HCT116 (cell line): ENCODE data around the gene PIP5KL1. TPM values are rescaled to one million over a fixed set of nuclear protein-coding genes. Genes with fewer than 3 reads are reported as not detected.

ENCODE experiments used
- ATAC-seq: fragments of 200-7000 bp; cut with Tn5 transposase; 2 replicates; pipeline ENCODE4 v1.9.1; 2020; ENCODE audit warnings: mild to moderate bottlenecking, moderate library complexity
- BruUV-seq: library from RNA; stranded (reverse); fragments of 400-500 nt; replicated peaks from 2 replicates; lab custom pipeline; 2021; lab: Mats Ljungman, UMichigan
- CTCF ChIA-PET: fragments of 300-600 bp; sonication (Branson Sonifier 250); formaldehyde crosslinking; loops from one replicate; lab custom pipeline; 2021; ENCODE audit warnings: antibody characterized with exemption; lab: Charles Lee
- POLR2A ChIA-PET: fragments of 300-600, 350-600 bp; sonication (Branson Sonifier 250); formaldehyde crosslinking; loops from one replicate; lab custom pipeline; 2021; ENCODE audit warnings: antibody characterized with exemption; lab: Charles Lee
- RAD21 ChIA-PET, 2 experiments: fragments of 300-600 bp; sonication (Branson Sonifier 250); formaldehyde crosslinking; loops; one replicate each; lab custom pipeline; 2023; ENCODE audit warnings: low total read pairs in 2 of 2; ENCODE audit not compliant: uncharacterized antibody in 2 of 2, unreplicated experiment in 2 of 2, low non-redundant PET in 1 of 2; lab: Charles Lee
- DNase-seq: peaks from one replicate; pipeline ENCODE4 v3.0.0-alpha.2; 2010; ENCODE audit warnings: low read depth, low spot score
- H2AFZ ChIP-seq: fragments of 200-600 bp; shearing (Covaris generic), sonication (generic); 2 replicates; pipeline ENCODE4 v1.6.1; 2017; ENCODE audit warnings: low read depth, mixed run types, mixed read lengths, antibody characterized with exemption, low read length; ENCODE audit not compliant: poor library complexity, severe bottlenecking
- H3K27ac ChIP-seq: 2 replicates; pipeline ENCODE4 v1.5.1; 2012; ENCODE audit warnings: low read depth, low read length
- H3K27me3 ChIP-seq: fragments of 200-600 bp; sonication (generic); 2 replicates; pipeline ENCODE4 v1.6.1; 2016; ENCODE audit warnings: mixed run types, low read length, mixed read lengths; ENCODE audit not compliant: insufficient read depth
- H3K36me3 ChIP-seq, 2 experiments: fragments of 200-500 bp in 1 of 2; fragments of 200-600 bp in 1 of 2; sonication (Bioruptor generic) in 1 of 2; sonication (generic) in 1 of 2; 2 replicates each; pipeline versions ENCODE4 v1.5.1 to v1.6.1; 2014 to 2016; ENCODE audit warnings: low read length in 2 of 2, inconsistent platforms in 1 of 2, mixed read lengths in 1 of 2, mixed run types in 1 of 2; ENCODE audit not compliant: insufficient read depth in 2 of 2, control insufficient read depth in 1 of 2
- H3K4me1 ChIP-seq, 2 experiments: fragments of 200-600 bp in 1 of 2; sonication (generic) in 1 of 2; 2 replicates each; pipeline versions ENCODE4 v1.5.1 to v1.6.1; 2012 to 2017; ENCODE audit warnings: low read length in 2 of 2, inconsistent platforms in 1 of 2, mild to moderate bottlenecking in 1 of 2, mixed read lengths in 1 of 2, mixed run types in 1 of 2, moderate library complexity in 1 of 2; ENCODE audit not compliant: insufficient read depth in 2 of 2, control insufficient read depth in 1 of 2
- H3K4me2 ChIP-seq: fragments of 200-600 bp; sonication (generic); 2 replicates; pipeline ENCODE4 v1.6.1; 2017; ENCODE audit warnings: mixed run types, low read length, mixed read lengths
- H3K4me3 ChIP-seq, 2 experiments: fragments of 200-600 bp in 1 of 2; sonication (generic) in 1 of 2; replicated peaks in 1 of 2; 2 replicates each; pipeline ENCODE4 v1.5.1; 2011 to 2016; ENCODE audit warnings: low read length in 2 of 2, control low read depth in 1 of 2, low read depth in 1 of 2, mild to moderate bottlenecking in 1 of 2, mixed read lengths in 1 of 2, mixed run types in 1 of 2
- H3K79me2 ChIP-seq: fragments of 200-600 bp; sonication (generic); 2 replicates; pipeline ENCODE4 v1.6.1; 2017; ENCODE audit warnings: mild to moderate bottlenecking, mixed run types, low read length, moderate library complexity, mixed read lengths; ENCODE audit not compliant: insufficient read depth
- H3K9ac ChIP-seq: fragments of 200-600 bp; sonication (generic); 2 replicates; pipeline ENCODE4 v1.6.1; 2016; ENCODE audit warnings: low read length, mixed read lengths
- H3K9me2 ChIP-seq: fragments of 200-600 bp; sonication (generic), shearing (Covaris generic); 2 replicates; pipeline ENCODE4 v1.6.1; 2017; ENCODE audit warnings: mixed run types, mild to moderate bottlenecking, moderate library complexity; ENCODE audit not compliant: insufficient read depth
- H3K9me3 ChIP-seq, 2 experiments: fragments of 200-500 bp in 1 of 2; fragments of 200-600 bp in 1 of 2; sonication (Bioruptor generic) in 1 of 2; sonication (generic) in 1 of 2; 2 replicates each; pipeline ENCODE4 v1.6.1; 2014 to 2017; ENCODE audit warnings: low read length in 2 of 2, mixed read lengths in 2 of 2, inconsistent platforms in 1 of 2, low read depth in 1 of 2, mild to moderate bottlenecking in 1 of 2, mixed run types in 1 of 2, moderate library complexity in 1 of 2; ENCODE audit not compliant: control insufficient read depth in 1 of 2, insufficient read depth in 1 of 2
- H4K20me1 ChIP-seq: fragments of 200-600 bp; sonication (generic), shearing (Covaris generic); 2 replicates; pipeline ENCODE4 v1.6.1; 2017; ENCODE audit warnings: mixed run types, mild to moderate bottlenecking, moderate library complexity; ENCODE audit not compliant: insufficient read depth
- ATF3 ChIP-seq: IDR thresholded peaks from 2 replicates; pipeline ENCODE4 v1.6.1; 2012
- CBX3 ChIP-seq: IDR thresholded peaks from 2 replicates; pipeline ENCODE4 v1.6.1; 2012; ENCODE audit warnings: low read depth
- CEBPB ChIP-seq: IDR thresholded peaks from 2 replicates; pipeline ENCODE4 v1.6.1; 2012; ENCODE audit warnings: low read depth
- FOSL1 ChIP-seq: IDR thresholded peaks from 2 replicates; pipeline ENCODE4 v1.6.1; 2012; ENCODE audit warnings: low read depth
- POLR2AphosphoS5 ChIP-seq: IDR thresholded peaks from 2 replicates; pipeline ENCODE4 v1.6.1; 2011; ENCODE audit warnings: mild to moderate bottlenecking, low read depth, low read length, moderate library complexity
- REST ChIP-seq: IDR thresholded peaks from 2 replicates; pipeline ENCODE4 v1.6.1; 2012; ENCODE audit warnings: low read depth
- SIN3A ChIP-seq: IDR thresholded peaks from 2 replicates; pipeline ENCODE4 v1.6.1; 2012; ENCODE audit warnings: low read depth
- ZBTB33 ChIP-seq: IDR thresholded peaks from 2 replicates; pipeline ENCODE4 v1.6.1; 2011; ENCODE audit warnings: mild to moderate bottlenecking, low read length, moderate library complexity; ENCODE audit not compliant: insufficient replicate concordance; ENCODE audit errors: extremely low read depth
- intact Hi-C: fragments of 100-400 bp; cut with micrococcal nuclease; formaldehyde crosslinking; loops from 2 replicates; pipeline ENCODE4 v1.10.0; 2022
- total RNA-seq: library from RNA; stranded (reverse); gene quantifications from one replicate; pipeline ENCODE4 v1.2.1, GENCODE V29; 2021; ENCODE audit not compliant: unreplicated experiment

Gene PIP5KL1
- total RNA-seq, 1 experiment from 2014 or later = 37.6 TPM

- DNase-seq = no peak
- Histone ChIP-seq H3K27ac (peak overlapping the region; percentile 19; the same call in 1 of the 2 replicates), H3K27me3 (no peaks in the 10 kb centered on the region), H3K36me3 (no peaks in the 10 kb centered on the region), H3K9me3 (no peaks in the 10 kb centered on the region), H2AFZ (no peak overlapping the region), H4K20me1 (no peaks in the 10 kb centered on the region), H3K4me2 (peak overlapping the region; percentile 14; the same call in 1 of the 2 replicates), H3K79me2 (peaks cover 96% of the 10 kb centered on the region), H3K9ac (peak overlapping the region; percentile 22; the same call in 1 of the 2 replicates), H3K4me1 (peaks cover 58 to 67% of the 10 kb centered on the region in 2 experiments), H3K9me2 (no peaks in the 10 kb centered on the region), H3K4me3 (no peak overlapping the region)
- CTCF ChIA-PET = interaction anchor here (2.0 kb wide), 1 partner anchor 29 kb away, joined by 4 read pairs; no protein-coding TSS in a partner anchor
- no TSS peak for BruUV-seq
- RAD21 ChIA-PET = no interaction called here
- no peak for ATAC-seq
- POLR2A ChIA-PET = no interaction called here
- TF ChIP-seq FOSL1 (no peak), REST (no peak), CEBPB (no peak), ZBTB33 (no peak), SIN3A (no peak), POLR2AphosphoS5 (no peak), ATF3 (no peak), CBX3 (no peak)
- intact Hi-C loops = no loop called here
These were observed 41.0 kb upstream of the PIP5KL1 start for GRCh38 chr9:127971357-127972235.
